ENCODE data around the gene LASP1. TPM values are rescaled to one million over a fixed set of nuclear protein-coding genes. Genes with fewer than 3 reads are reported as not detected.

Gene LASP1
- total RNA-seq, 1 experiment from 2014 or later = 137 TPM

- H3K9me3 Mint-ChIP-seq (ENCODE audit: unreplicated experiment) = no peaks in the 10 kb centered on the region
- H3K27me3 Mint-ChIP-seq (ENCODE audit: insufficient read depth, unreplicated experiment) = no peaks in the 10 kb centered on the region
- no peak for DNase-seq
Observed at GRCh38 chr17:38857271-38857670, 12.6 kb upstream of the LASP1 start.

GRCh38 chr17:38861399-38861843 lies 8.4 kb upstream of the LASP1 start:
- H3K36me3 ChIP-seq (ENCODE audit: control insufficient read depth, insufficient read depth, low read length) = no peaks in the 10 kb centered on the region
- intact Hi-C loops (cut with micrococcal nuclease; ENCODE audit: unreplicated experiment) = no loop called here
- no peak for TF ChIP-seq CTCF (IDR thresholded peaks at IDR 0.05; ENCODE audit: insufficient read depth in 1 of 2, low read depth in 1 of 2, low read length in 1 of 2, severe bottlenecking in 1 of 2, unreplicated experiment in 1 of 2)
- H3K9me3 Mint-ChIP-seq (ENCODE audit: unreplicated experiment) = no peaks in the 10 kb centered on the region
- ChIA-PET CTCF (no interaction called here), POLR2A (no interaction called here)
- DNase-seq = no peak
- H3K4me1 ChIP-seq = no peaks in the 10 kb centered on the region
- H3K9me3 ChIP-seq = no peaks in the 10 kb centered on the region
- BruUV-seq (replicated peaks) = no TSS peak
- H3K36me3 Mint-ChIP-seq (ENCODE audit: insufficient read depth, unreplicated experiment) = peaks cover 20% of the 10 kb centered on the region
- H3K27ac Mint-ChIP-seq (ENCODE audit: unreplicated experiment) = no peak overlapping the region
- H3K4me3 ChIP-seq (ENCODE audit: low read depth, low read length) = no peak overlapping the region
- no peaks in the 10 kb centered on the region for H3K4me1 Mint-ChIP-seq (ENCODE audit: low read depth, unreplicated experiment)
- no peaks in the 10 kb centered on the region for H3K27me3 ChIP-seq (replicated peaks; ENCODE audit: control insufficient read depth, insufficient read depth, low read length)
- H3K27me3 Mint-ChIP-seq (ENCODE audit: insufficient read depth, unreplicated experiment) = no peaks in the 10 kb centered on the region
- no peak overlapping the region for H3K4me3 Mint-ChIP-seq (ENCODE audit: unreplicated experiment)

More at GRCh38 chr17:38857271-38857670, 12.6 kb upstream of the LASP1 start:
- ChIA-PET POLR2A (no interaction called here), CTCF (no interaction called here)
- Mint-ChIP-seq H3K4me1 (ENCODE audit: low read depth, unreplicated experiment) (peaks cover 5% of the 10 kb centered on the region), H3K27ac (ENCODE audit: unreplicated experiment) (no peak overlapping the region), H3K36me3 (ENCODE audit: insufficient read depth, unreplicated experiment) (peaks cover 30% of the 10 kb centered on the region), H3K4me3 (ENCODE audit: unreplicated experiment) (no peak overlapping the region)
- Histone ChIP-seq H3K4me1 (no peaks in the 10 kb centered on the region; the same call in 1 of the 2 replicates), H3K4me3 (ENCODE audit: low read depth, low read length) (no peak overlapping the region), H3K9me3 (no peaks in the 10 kb centered on the region), H3K36me3 (ENCODE audit: control insufficient read depth, insufficient read depth, low read length) (no peaks in the 10 kb centered on the region), H3K27me3 (replicated peaks; ENCODE audit: control insufficient read depth, insufficient read depth, low read length) (no peaks in the 10 kb centered on the region)
- no TSS peak for BruUV-seq (replicated peaks)
- intact Hi-C loops (cut with micrococcal nuclease; ENCODE audit: unreplicated experiment) = no loop called here
- no peak for TF ChIP-seq CTCF (IDR thresholded peaks at IDR 0.05; ENCODE audit: insufficient read depth in 1 of 2, low read depth in 1 of 2, low read length in 1 of 2, severe bottlenecking in 1 of 2, unreplicated experiment in 1 of 2)

GRCh38 chr17:38864636-38865398 lies 5.0 kb upstream of the LASP1 start:
- Histone ChIP-seq H3K27me3 (replicated peaks; ENCODE audit: control insufficient read depth, insufficient read depth, low read length) (no peaks in the 10 kb centered on the region), H3K4me3 (ENCODE audit: low read depth, low read length) (no peak overlapping the region), H3K4me1 (no peaks in the 10 kb centered on the region), H3K9me3 (no peaks in the 10 kb centered on the region), H3K36me3 (ENCODE audit: control insufficient read depth, insufficient read depth, low read length) (no peaks in the 10 kb centered on the region)
- Mint-ChIP-seq H3K4me1 (ENCODE audit: low read depth, unreplicated experiment) (no peaks in the 10 kb centered on the region), H3K36me3 (ENCODE audit: insufficient read depth, unreplicated experiment) (peaks cover 54% of the 10 kb centered on the region), H3K4me3 (ENCODE audit: unreplicated experiment) (no peak overlapping the region), H3K9me3 (ENCODE audit: unreplicated experiment) (no peaks in the 10 kb centered on the region), H3K27me3 (ENCODE audit: insufficient read depth, unreplicated experiment) (no peaks in the 10 kb centered on the region), H3K27ac (ENCODE audit: unreplicated experiment) (no peak overlapping the region)
- POLR2A ChIA-PET = interaction anchor here (0.5 kb wide), 1 partner anchor 21 kb away, joined by 3 read pairs; no protein-coding TSS in a partner anchor
- CTCF ChIA-PET = interaction anchor here (0.7 kb wide), 2 partner anchors 57 to 83 kb away, joined by 4 to 5 read pairs; no protein-coding TSS in a partner anchor
- TF ChIP-seq CTCF (IDR thresholded peaks at IDR 0.05; ENCODE audit: insufficient read depth in 1 of 2, low read depth in 1 of 2, low read length in 1 of 2, severe bottlenecking in 1 of 2, unreplicated experiment in 1 of 2) = peak in 1 of 2 experiments; percentile 64
- intact Hi-C loops (cut with micrococcal nuclease; ENCODE audit: unreplicated experiment) = loop anchor here (5.0 kb wide), 1 partner anchor 63 kb away; no protein-coding TSS in a partner anchor
- DNase-seq = no peak
- no TSS peak for BruUV-seq (replicated peaks)
